NCI-H1092 (cell line): ENCODE measurements around the gene TPMT.
"Not testable (repeated sequence)": the region's sequence is repeated elsewhere in the genome, so short reads cannot be mapped to it uniquely, and the experiment has no call there.

Experiments used
- DNase-seq: peaks from one replicate; lab custom pipeline; 2025; lab: John Stamatoyannopoulos, UW

TPMT gene

DNA sequence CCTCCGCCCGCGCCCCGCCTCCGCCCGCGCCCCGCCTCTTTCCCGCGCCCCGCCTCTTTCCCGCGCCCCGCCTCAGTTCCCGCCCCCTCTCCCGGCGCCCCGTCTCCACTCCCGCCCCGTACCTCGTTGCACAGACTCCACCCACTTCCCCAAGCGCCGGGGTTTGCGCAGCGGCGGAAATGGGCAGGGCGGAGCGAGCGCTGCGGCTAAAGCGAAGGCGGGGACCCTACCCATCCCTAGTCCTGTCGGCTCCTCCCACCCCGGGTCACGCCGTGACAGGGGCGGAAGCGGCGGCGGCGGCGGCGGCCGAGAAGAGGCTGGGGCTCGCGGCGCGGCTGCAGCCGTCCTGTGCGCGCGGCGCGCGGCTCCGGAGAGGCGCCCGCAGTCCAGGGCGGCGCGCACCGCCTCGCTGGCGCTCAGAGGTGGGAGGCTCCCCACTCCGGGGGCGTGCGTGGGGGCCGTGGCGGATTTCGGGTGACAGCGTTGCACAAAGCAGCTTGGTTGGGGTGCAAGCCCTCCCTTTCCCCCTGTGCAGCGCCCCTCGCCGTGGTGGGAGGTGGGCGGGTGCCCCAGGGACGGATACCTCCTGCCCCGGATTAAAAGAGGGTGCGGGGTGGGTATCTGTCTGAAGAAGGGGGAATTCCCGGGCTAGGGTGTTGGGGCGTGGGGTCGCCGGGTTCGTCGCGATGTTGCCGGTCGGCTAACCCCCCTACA lies 430 bp upstream of the TPMT start, which contains the start of gene KDM1B:
KDM1B (plus strand) TSS at position 273 of the 714 bp plus-strand sequence. CDS start 4,474 bp downstream, outside the sequence.
- peak; percentile 94 for DNase-seq

DNA sequence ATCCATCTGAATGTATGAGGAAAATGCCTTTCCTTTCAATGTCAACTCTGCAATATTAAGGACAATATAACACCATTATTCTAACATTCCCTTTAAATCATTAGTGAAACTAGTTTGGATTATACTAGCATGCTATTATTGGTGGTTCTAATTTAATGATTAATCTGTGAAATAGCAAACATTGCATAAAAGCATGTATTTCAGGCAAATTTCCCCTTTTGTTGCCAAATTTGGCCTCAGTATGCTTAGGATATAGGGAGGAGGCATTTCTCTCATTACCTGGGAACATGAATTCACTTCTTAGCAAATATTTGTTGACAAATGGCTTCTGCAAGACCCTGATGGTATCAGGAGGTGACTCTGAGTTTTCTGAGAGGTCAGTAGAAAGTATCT lies 1.6 kb downstream of the TPMT start:
- no peak for DNase-seq

DNA sequence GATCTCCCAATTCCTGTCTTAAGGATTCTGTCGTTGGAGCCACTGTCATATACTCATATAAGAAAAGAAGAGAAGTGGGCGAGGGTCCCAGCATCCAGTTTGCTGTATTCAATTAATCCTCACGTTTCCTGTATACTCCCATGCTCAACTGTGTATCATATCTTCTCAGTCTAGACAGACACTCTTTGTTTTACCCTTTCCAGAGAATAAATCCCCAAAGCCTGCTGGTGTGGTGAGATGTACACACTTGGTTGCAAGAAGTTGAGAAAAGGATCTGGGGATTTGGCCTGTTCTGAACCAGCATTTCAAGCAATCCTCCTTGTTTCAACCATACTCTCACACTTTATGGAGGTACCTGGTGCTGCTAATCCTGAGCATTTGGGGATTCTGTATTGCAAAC lies 3.1 kb downstream of the TPMT start:
- DNase-seq: no peak

DNA sequence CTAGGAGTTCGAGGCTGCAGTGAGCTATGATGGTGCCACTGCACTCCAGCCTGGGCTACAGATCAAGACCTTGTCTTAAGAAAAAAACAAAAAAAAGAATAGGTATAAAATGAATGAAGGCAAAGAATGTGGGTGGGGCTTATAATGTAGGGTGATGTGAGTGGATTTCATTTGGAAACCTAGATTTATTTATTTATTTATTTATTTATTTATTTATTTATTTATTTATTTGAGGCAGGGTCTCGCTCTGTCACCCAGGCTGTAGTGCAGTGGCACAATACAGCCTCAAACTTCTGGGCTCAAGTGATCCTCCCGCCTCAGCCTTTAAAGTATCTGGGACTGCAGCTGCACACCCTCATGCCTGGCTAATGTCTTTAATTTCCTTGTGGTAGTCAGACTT lies 3.5 kb downstream of the TPMT start:
- DNase-seq: not testable (repeated sequence)

DNA sequence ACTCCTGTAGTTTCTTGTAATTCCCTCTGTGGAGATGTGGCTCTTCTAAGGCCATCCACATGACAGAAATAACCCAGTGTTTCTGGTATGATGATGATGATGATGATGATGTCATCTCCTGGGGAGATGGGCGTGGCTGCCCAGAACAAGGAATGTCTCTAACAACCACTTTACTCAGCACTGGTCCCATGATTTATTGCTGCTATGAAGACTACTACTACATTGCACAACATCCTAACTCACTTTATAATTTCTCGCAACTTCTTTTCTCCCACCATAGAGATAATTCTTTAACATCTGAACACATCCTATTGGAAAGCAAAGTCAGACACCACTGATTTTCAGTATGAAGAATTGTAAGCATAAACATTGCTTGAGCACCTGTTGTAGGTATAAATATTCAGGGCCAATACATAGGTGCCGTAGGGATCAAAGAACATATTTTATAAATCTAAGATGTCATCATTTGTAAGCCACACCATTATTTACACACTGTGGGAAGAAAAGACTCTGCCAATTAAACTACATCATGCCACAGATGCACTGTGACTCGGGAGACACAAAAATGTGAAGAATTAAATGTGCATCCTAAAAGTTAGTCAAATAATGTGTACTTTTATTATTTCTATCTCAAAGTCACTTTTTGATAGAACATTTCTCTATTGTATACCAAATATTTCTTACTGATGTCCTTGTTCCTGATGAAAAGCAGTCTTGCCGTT lies 6.4 kb downstream of the TPMT start:
- DNase-seq: no peak

DNA sequence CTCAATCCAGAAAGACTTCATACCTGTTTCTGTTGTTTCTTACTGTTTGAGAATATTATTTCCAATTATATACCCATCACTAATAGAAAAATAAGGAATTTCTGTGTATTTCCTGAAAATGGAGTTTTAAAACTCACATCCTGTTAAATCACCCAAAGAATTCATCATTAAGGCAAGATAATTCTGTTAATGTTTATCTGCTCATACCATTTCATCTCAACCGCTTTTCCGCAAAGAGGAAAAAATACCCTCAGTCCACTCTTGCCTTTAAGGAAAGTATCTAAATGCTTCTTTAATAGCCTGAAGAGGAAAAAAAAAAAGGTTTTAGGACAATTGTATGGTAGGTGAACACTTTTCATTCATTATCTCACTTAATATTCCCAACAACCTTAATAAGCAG lies 7.3 kb downstream of the TPMT start:
- no peak for DNase-seq

DNA sequence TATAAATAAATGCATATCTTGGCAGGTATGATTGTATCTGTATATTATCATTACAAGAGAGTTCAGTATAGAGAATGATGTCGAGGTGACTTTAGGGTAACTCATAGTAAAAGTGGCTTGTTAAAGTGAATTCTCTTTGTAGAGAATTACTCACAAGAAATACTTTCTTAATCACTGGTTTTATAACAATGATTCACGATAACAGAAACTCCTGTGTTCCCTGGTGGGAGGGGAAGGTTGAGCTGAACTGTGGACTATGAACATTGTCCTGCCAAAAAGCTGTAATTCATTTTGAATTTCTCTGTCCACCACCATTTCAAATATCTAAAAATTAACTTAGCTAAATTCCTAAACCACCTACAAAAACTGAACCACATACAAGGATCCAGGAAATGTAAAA lies 7.7 kb downstream of the TPMT start:
- no peak for DNase-seq

DNA sequence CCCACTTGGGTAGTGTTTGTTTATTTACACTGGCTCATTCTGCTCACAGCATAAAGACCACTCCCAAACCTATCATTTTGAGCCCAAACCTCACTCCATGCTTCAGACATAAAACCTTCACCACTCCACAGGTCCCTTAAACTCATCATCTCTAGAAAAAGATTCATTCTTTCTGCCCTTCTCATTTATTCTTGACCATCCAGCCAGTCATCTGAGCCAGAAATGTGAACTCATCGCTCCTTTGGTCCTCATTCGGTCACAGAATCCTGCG lies 12.4 kb downstream of the TPMT start:
- no peak for DNase-seq

DNA sequence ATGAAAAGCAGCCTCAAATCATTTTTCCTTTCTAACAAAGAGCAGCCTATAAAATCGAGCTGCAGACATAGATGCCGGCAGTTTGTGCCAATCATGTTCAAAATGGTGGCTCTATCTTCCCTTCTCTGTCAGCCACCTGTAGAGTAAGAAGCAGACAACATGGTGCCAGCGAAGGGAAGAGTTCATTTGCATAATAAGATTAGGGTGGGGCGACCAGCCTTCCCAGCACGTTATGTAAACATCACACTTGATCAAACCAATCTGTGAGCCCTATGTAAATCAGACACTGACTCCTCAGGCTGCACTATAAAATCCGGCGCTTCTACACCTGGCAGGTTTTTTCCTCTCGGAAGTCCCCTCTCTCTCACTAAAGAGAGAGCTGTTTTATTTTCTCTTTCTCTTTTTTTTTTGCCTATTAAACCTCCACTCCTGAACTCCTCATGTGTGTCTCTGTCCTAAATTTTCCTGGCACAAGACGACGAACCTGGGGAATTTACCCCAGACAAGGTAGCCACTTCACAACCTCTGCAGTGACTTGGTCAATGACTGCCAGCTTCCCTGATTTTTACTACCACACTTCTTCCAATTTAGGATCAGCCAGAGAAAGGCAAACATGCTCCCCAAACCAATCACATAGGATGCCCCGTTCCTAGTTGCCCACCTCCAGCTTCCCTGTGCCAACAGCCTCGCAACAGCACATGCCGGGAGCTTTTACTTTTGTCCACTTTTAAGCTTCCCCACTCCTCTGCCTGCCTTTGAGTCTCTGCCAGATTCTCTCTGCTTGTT lies 12.9 kb downstream of the TPMT start:
- peak; percentile 56 for DNase-seq

DNA sequence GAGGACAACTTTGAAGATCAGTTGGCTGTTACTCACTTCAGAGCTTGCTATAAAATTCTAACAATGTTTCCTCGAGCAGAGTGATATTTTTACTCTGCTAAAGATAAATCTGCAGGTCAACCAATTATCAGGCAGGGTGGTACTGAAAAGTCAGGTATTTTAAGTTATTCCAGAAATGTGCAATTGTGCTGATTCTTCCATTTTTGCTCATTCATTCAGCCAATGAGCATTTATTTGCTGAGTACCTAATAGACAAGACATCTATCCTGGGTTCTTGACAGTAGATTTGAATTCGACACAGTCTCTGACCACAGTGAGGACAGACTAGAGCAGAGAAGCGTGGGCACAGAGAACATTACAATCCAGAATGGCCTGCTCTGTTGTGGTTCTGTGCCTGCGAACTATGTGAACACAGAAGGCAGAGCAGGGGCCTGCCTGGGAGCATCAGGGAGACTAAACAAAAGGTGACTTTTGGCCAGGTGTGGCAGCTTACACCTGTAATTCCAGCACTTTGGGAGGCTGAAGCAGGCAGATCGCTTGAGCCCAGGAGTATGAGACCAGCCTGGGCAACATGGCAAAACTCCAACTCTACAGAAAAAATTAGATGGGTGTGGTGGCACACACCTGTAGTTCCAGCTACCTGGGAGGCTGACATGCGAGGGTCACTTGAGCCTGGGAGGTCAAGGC lies 14.8 kb downstream of the TPMT start:
- no peak for DNase-seq

DNA sequence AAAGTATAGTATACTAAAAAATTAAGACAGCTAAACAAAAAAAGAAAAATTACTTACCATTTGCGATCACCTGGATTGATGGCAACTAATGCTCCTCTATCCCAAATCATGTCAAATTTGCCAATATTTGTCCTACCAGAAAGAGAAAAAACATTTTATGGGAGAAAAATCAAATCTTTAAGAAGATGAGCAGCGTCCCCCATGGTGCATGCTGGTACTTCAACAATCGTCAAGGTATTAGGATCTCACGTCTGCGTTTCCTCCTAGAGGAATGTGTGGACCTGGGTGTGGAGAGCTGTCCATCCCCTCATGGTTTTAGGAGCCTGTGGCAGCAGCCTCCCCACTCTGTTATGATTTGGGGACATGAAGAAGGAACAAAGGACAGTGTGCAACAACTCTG lies 16.0 kb downstream of the TPMT start:
- no peak for DNase-seq

DNA sequence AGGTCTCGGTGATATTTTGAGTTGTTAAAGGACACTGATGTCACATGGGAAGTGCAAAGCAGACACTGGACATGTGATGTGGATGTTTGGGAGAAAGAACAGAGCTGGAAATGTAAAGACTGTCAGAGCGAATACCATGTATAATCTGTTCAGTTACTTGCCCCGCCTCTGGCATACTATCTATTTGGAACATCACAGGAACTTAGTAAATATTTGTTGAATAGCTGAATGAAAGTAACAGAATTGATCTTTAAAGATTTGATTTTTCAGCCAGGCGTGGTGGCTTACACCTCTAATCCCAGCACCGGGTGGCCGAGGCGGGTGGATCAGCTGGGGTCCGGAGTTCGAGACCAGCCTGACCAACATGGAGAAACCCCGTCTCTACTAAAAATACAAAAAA lies 18.6 kb downstream of the TPMT start:
- no peak for DNase-seq

DNA sequence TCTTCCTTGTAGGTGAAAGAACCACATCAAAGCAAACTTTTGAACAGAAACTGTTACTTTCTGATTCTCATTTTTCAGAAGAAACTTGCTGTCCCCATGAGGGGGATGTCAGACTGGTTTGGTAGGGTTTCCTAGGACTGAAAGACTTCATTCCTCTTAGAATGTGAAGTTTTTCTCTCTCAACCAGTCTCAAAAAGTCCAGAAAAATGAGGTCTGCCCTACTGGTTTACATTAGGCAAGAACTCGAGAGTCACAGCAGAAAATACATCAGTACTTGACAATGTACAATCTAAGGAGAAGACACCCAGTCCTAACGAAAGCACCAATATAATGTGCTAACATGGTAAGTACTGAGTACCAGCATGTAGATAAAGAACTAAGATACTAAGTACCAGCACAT lies 19.7 kb downstream of the TPMT start:
- no peak for DNase-seq

DNA sequence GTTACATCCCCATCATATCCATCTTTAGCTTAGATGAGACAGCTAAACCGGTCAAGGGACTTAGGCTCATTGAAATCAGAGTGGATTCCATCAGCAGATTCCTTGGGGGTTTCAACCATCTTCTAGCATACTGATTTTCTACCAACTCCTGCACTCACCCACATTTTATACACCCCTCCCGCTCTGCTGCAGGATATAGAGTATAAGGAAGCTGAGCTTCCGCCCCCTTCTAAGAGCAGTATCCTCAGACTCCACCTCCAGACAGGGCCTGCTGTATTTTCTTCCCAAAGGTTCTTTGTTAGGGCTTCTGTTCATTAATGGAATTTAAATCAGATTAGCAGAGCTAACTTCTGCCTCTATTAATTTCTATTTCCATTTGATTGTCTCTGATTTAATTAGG lies 22.5 kb downstream of the TPMT start:
- no peak for DNase-seq

DNA sequence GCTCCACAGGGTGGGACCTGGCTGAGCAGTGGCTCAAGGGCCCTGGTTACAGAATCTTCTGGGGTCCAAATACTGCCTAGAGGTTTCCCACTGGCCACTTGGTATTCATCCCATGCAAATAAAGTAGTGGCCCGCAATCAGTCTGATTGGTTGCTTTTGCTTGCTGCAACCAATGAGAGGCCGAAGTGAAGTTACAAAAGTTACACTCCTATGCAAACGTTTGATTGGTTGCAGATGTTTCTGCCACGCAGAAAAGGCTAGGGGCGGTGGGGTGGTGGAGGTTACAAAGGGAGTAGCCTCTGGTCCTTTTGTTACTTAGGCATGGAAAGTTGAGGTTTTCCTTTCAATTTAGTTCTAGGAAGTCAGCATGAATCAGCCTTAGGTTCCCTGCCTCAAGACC lies 28.8 kb downstream of the TPMT start:
- no peak for DNase-seq

DNA sequence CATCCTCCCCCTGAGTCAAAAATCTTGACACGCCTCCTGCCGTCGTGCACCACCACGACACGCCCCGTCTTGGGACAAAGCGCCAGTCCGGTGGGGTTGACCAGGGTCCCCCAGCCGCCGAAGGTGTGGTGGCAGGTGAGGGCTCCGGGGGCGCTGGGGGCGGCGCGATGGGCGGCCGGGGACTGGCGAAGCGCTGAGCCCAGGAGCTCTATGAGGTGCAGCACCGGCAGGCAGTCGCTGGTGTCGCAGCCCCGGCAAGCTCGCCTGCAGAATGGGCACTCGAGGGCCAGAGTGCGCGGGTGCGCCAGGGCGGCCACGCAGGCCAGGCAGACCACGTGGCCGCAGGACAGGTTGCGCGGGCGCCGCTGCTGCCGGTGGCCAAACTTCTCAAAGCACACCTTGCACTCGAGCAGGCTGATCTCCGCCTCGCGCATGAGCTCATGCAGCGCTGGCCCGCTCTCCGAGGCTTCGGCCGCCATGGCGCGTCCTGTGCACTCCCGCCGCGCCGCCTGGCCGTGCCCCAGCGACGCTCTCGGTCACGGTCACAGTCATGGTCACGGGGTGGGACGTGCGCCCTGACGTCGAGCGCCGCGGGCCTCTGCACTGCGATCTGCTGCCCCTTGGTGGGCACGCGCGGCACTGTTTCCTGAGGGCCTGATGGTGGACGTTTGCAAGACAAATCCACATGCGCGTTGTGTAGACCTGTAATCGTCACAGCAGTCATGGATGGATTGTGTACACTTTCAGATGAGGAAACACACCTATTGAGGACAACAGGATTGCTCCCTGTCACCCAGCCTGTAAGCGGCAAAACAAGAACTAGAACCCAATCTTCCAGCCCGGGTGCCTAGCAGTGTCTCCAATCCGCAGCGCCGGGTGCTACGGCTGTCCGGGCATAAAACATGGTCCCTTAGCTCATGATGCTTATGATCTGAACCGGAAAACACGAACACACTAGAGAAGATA lies 32.5 kb downstream of the TPMT start, which contains the start of gene NHLRC1:
NHLRC1 (minus strand) TSS at position 550 of the 966 bp plus-strand sequence; CDS start at position 479, 71 bp downstream.
- peak; percentile 61 for DNase-seq

DNA sequence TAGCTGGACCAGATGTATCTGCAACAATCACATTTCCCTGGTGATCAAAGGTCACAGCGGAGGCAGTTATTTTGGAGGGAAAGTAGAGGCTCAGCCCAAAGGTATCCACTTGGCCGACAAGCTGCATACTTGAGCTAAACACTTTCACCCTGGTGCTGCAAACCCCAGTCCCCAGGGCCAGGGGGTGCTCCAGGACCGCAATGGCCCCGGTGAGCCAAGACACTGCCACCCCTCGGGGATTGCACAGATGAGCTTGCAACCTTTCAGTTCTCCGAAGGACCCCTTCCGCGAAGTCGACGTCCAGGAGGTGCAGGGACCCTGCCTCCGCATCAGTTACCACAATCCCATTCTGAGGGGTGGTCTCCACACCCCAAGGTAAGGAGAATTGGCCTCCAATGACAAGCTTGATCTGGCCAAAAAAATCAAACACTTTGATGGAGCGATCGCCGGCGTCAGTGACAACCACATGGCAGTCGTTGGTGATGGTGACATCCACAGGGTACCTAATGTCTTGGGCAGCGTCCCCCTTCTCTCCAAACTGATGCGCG lies 33.2 kb downstream of the TPMT start:
- no peak for DNase-seq

DNA sequence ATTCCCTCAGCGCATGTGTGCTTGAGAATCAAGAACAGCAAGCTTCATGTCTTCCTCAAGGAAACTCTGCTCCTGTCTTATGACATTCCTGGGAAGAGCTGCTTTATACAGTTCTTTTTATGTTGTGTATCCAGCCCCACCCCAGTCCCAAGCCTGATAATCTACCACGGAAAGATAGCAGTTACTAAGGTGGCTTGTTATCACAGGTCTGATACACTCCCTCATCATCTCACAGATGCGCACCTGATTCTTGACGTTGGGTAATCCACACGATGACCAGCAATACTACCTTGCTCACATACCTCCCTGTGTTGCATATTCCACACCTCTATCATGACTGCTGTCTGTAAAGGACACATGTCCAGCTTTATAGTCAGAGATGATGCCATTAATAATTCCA lies 35.6 kb downstream of the TPMT start:
- no peak for DNase-seq

DNA sequence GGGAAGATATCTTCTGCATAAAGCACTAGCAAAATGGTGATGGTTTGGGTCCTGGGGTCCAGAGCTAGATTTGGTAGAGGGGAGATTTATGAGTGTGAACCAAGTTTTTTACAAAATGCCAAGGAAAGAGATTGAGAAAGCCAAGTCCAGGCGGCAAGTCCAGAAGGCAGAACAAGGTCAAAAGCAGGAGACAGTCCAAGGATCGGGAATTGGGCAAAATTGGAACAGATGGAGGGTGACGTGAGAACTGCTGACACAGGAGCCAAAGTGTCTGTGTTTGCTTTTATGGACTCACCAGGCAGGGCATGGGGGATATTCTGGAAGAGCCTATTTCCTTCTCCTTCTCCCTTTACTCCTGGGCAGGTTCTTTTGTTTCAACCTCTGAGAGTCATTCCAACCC lies 36.5 kb downstream of the TPMT start:
- DNase-seq: no peak

DNA sequence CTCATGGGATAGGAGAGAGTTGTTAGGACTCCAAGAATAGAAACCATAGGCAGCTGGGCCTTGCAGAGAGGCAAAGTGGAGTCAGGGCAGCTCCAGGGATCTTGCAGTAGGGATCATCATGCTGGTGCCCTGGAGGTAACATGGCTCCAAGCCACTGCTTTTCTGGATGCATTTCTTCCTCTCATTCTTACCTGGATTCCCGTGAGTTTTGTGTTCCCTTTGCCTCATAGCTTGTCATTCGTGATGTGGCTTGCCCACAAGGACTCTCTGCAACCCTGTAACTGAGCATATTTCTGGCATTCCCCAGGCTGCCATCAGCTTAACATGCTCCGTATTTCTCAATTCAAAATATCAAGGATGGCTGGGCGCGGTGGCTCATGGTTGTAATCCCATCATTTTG lies 37.7 kb downstream of the TPMT start:
- DNase-seq: no peak

DNA sequence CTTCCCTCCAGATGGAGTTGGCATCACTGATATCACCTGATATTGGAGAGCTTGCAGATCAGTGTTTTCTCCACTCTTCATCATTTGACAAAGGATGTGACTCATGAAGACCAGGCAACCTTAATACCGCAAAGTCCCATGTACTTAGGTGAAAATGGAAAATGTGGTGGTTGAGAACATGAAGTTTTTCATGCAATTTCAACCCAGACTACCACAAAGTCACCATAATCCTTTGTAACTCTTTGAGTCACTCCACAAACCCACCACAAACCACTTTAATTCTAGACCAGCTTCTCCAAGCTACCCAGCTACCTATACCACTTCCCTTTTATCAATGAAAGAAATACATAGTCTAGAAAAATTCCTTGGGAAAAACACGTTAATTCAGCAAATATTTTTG lies 39.5 kb downstream of the TPMT start:
- DNase-seq: no peak
